ENCODE measurements around the gene LRRC71.

DNA sequence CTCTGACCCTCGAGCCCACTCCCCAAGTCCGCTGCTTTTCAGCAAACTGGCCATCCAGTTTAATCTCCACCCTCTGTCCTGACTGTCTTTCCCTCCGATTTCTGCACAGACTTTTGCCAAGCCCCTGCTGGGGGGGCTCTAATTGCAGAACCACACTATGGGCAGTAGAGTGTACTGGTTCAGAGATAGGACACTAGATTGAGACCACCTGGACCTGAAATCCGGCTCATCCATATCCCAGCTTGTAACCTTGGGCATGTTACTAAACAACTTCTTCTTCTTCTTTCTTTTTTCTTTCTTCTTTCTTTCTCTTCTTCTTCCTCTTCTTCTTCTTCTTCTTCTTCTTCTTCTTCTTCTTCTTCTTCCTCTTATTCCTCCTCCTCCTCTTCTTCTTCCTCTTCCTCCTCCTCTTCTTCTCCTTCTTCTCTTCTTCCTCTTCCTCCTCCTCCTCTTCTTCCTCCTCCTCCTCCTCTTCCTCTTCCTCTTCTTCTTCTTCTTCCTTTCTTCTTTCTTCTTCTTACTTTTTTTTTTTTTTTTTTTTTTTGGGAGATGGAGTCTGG, 7.7 kb downstream of the LRRC71 start:
- TF ChIP-seq EZH2 (IDR thresholded peaks at IDR 0.05; ENCODE audit: borderline replicate concordance, low read depth, low read length, severe bottlenecking), result no peak
- TF ChIP-seq, protein P1, sequence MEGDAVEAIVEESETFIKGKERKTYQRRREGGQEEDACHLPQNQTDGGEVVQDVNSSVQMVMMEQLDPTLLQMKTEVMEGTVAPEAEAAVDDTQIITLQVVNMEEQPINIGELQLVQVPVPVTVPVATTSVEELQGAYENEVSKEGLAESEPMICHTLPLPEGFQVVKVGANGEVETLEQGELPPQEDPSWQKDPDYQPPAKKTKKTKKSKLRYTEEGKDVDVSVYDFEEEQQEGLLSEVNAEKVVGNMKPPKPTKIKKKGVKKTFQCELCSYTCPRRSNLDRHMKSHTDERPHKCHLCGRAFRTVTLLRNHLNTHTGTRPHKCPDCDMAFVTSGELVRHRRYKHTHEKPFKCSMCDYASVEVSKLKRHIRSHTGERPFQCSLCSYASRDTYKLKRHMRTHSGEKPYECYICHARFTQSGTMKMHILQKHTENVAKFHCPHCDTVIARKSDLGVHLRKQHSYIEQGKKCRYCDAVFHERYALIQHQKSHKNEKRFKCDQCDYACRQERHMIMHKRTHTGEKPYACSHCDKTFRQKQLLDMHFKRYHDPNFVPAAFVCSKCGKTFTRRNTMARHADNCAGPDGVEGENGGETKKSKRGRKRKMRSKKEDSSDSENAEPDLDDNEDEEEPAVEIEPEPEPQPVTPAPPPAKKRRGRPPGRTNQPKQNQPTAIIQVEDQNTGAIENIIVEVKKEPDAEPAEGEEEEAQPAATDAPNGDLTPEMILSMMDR (IDR thresholded peaks at IDR 0.05; ENCODE audit: borderline replicate concordance, extremely low read depth, low read length, poor library complexity, severe bottlenecking), result no peak
